ENCODE data around the gene TAF3. TPM values are rescaled to one million over a fixed set of nuclear protein-coding genes. Genes with fewer than 3 reads are reported as not detected.

The TAF3 gene
- total RNA-seq, 2 experiments from 2014 or later = 16.8 to 17.0 TPM

GRCh38 chr10:8041284-8041991 lies 223.1 kb downstream of the TAF3 start:
- Mint-ChIP-seq H3K9me3 (peaks cover 5% of the 10 kb centered on the region), H3K4me1 (peaks cover 58% of the 10 kb centered on the region), H3K4me3 (no peak overlapping the region), H3K27me3 (peaks cover 100% of the 10 kb centered on the region), H3K36me3 (peaks cover 1% of the 10 kb centered on the region), H3K27ac (no peak overlapping the region)
- DNase-seq = no peak

- Mint-ChIP-seq H3K4me1 (peaks cover 58% of the 10 kb centered on the region), H3K36me3 (peaks cover 1% of the 10 kb centered on the region), H3K4me3 (no peak overlapping the region), H3K9me3 (peaks cover 5% of the 10 kb centered on the region), H3K27me3 (peaks cover 100% of the 10 kb centered on the region), H3K27ac (no peak overlapping the region)
- DNase-seq = no peak
Observed at GRCh38 chr10:8041992-8042720, 223.9 kb downstream of the TAF3 start.

GRCh38 chr10:8042721-8043568 lies 224.6 kb downstream of the TAF3 start:
- Mint-ChIP-seq H3K4me1 (peaks cover 56% of the 10 kb centered on the region), H3K9me3 (peaks cover 5% of the 10 kb centered on the region), H3K4me3 (peak overlapping the region; percentile 1), H3K27ac (no peak overlapping the region), H3K27me3 (peaks cover 100% of the 10 kb centered on the region), H3K36me3 (peaks cover 1% of the 10 kb centered on the region)
- no peak for DNase-seq

GRCh38 chr10:8043569-8044306 lies 225.4 kb downstream of the TAF3 start:
- Mint-ChIP-seq H3K4me3 (no peak overlapping the region), H3K9me3 (peaks cover 2% of the 10 kb centered on the region), H3K27ac (no peak overlapping the region), H3K36me3 (peaks cover 1% of the 10 kb centered on the region), H3K4me1 (peaks cover 54% of the 10 kb centered on the region), H3K27me3 (peaks cover 100% of the 10 kb centered on the region)
- DNase-seq = peak; percentile 31

GRCh38 chr10:8044331-8044907 lies 226.1 kb downstream of the TAF3 start:
- H3K36me3 Mint-ChIP-seq = peaks cover under 1% of the 10 kb centered on the region
- H3K4me1 Mint-ChIP-seq = peaks cover 55% of the 10 kb centered on the region
- no peak overlapping the region for H3K27ac Mint-ChIP-seq
- no peak for DNase-seq
- peaks cover under 1% of the 10 kb centered on the region for H3K9me3 Mint-ChIP-seq
- peaks cover 99% of the 10 kb centered on the region for H3K27me3 Mint-ChIP-seq
- peak overlapping the region; percentile 26 for H3K4me3 Mint-ChIP-seq

GRCh38 chr10:8044908-8045725 lies 226.8 kb downstream of the TAF3 start:
- Mint-ChIP-seq H3K27ac (no peak overlapping the region), H3K4me1 (peaks cover 52% of the 10 kb centered on the region), H3K9me3 (no peaks in the 10 kb centered on the region), H3K36me3 (no peaks in the 10 kb centered on the region), H3K4me3 (peak overlapping the region; percentile 74), H3K27me3 (peaks cover 96% of the 10 kb centered on the region)
- no peak for DNase-seq

DNA sequence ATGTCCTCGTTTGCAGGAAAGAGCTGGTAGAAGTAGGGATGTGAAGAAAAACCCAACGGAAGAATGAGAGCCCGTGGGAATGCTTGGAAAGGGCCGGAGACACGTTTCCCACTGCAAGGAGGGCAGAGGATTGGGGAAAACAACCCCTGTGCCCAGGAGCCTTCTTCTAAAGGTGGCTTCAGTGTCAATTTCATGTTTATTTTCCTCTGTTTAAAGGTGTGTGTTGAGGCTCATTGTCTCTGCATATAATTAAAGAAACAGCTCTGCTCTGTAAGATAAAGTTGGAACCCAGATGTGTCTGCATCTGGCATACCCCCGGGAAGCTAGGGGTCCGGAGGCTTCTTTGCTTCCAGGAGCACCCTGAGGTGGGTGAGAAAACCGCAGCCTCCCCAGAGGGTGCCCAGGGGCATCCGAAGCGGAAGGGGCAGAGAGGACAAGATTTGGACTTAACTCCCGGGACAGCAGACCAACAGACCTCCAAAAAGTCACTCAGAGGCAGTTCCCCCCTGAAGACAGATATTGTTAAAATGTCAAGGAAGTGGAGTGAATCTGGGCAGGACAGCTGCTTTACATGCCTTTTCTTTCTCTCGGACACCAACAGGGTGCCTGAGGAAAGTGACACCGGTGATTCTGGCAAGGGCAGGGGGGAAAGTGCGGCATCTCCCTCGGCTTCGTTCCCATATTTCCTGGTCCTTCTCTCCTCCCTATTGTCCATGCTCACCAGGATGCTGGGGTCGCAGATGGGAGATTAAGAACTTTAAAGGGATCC lies 227.6 kb downstream of the TAF3 start:
- H3K4me3 Mint-ChIP-seq = peak overlapping the region; percentile 74
- H3K27me3 Mint-ChIP-seq = peaks cover 96% of the 10 kb centered on the region
- H3K36me3 Mint-ChIP-seq = no peaks in the 10 kb centered on the region
- H3K4me1 Mint-ChIP-seq = peaks cover 52% of the 10 kb centered on the region
- no peaks in the 10 kb centered on the region for H3K9me3 Mint-ChIP-seq
- no peak for DNase-seq
- H3K27ac Mint-ChIP-seq = no peak overlapping the region

DNA sequence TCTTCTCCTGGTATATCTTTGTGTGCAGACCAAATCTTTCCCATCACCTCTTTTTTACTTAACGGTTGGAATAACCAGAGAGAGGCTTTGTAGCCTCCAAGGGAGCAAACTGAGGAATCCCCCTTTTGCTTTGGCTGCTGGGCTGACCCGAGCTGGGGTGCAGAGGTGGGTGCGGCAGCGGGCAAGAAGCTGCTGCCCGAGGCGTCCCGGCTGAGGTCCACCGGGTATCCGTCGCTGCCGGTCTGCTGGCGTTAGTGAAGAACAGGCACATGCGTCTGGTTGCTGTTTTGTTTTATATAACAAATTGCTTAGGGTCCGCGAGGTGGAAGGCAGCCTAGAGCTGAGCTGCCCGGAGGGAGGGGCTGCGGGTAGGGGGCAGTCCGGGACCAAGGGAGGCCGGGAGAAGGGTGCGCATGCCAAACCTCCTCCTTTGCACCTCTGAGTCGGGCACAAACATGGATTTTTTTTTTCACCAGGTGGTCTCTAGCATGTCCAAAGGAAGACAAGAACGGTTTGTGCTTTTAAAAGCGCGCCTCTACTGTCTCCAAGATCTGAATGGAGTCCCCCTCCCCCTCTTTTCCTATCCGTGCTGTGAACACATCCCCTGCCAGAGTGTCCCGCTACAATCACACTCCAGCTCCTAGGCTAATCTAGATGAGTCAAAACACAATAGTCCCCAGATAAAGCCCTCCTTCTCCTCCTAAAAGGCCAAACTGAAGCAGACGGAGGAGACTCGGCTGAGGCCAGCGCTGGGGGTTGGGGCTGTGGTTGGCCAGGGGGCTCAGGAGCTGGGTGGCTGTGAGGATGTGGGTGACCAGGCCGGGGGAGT lies 229.4 kb downstream of the TAF3 start:
- Mint-ChIP-seq H3K4me1 (peaks cover 45% of the 10 kb centered on the region), H3K36me3 (no peaks in the 10 kb centered on the region), H3K4me3 (no peak overlapping the region), H3K9me3 (no peaks in the 10 kb centered on the region), H3K27me3 (peaks cover 88% of the 10 kb centered on the region), H3K27ac (no peak overlapping the region)
- peak; percentile 9 for DNase-seq

DNA sequence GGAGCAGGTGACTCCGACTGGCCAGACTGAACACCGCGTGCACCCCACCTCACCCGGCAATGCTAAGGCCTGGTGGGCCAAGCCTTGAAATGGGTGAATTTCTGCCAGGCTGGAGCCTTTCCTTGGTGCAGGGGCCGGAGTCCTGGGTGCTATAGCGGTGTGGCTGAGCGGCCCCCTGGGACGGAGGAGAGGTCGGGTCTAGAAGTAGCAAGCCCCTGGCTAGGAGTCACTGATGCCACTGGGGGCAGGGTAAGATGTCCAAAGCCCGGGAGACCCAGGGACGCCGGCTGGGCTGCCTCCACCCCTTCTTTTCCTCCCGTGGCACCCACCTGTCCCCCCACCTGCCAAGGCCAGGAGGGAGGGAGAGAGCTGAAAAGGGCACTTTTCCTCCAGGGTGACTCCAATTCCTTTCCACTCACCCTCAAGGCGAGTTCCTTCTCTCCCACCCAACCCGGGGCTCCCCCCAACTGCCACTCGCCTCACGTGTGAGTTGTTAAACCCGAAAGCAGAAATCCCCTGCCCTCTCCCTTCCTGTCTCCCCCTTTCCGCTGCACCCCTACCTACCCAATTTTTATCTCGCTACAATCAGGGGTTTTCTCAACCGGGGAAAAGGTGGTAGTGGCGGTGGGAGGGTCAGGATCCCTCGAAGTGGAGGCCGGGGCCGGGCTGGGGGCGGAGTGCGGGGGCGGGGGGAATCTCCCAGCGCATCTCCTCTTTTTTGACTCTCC lies 230.1 kb downstream of the TAF3 start:
- Mint-ChIP-seq H3K27me3 (peaks cover 87% of the 10 kb centered on the region), H3K9me3 (no peaks in the 10 kb centered on the region), H3K4me1 (peaks cover 46% of the 10 kb centered on the region), H3K27ac (no peak overlapping the region), H3K36me3 (no peaks in the 10 kb centered on the region), H3K4me3 (peak overlapping the region; percentile 37)
- peak; percentile 50 for DNase-seq

- peak overlapping the region; percentile 37 for H3K4me3 Mint-ChIP-seq
- no peaks in the 10 kb centered on the region for H3K36me3 Mint-ChIP-seq
- H3K27me3 Mint-ChIP-seq = peaks cover 79% of the 10 kb centered on the region
- DNase-seq = no peak
- H3K9me3 Mint-ChIP-seq = no peaks in the 10 kb centered on the region
- peaks cover 46% of the 10 kb centered on the region for H3K4me1 Mint-ChIP-seq
- no peak overlapping the region for H3K27ac Mint-ChIP-seq
Observed at GRCh38 chr10:8049045-8049864, 230.9 kb downstream of the TAF3 start.

GRCh38 chr10:8049865-8050555 lies 231.7 kb downstream of the TAF3 start:
- H3K36me3 Mint-ChIP-seq = no peaks in the 10 kb centered on the region
- H3K27me3 Mint-ChIP-seq = peaks cover 71% of the 10 kb centered on the region
- H3K27ac Mint-ChIP-seq = no peak overlapping the region
- H3K4me1 Mint-ChIP-seq = peaks cover 42% of the 10 kb centered on the region
- no peak for DNase-seq
- no peaks in the 10 kb centered on the region for H3K9me3 Mint-ChIP-seq
- peak overlapping the region; percentile 60 for H3K4me3 Mint-ChIP-seq
